HG02973 (cell line): ENCODE measurements around the gene PCBD2.
"Not testable (repeated sequence)": the region's sequence is repeated elsewhere in the genome, so short reads cannot be mapped to it uniquely, and the experiment has no call there.

ENCODE experiments used
- ATAC-seq: cut with Tn5 transposase; IDR thresholded peaks from one replicate; pipeline ENCODE4 v1.9.1; 2021; ENCODE audit warnings: moderate library complexity; ENCODE audit not compliant: unreplicated experiment

PCBD2 gene

DNA sequence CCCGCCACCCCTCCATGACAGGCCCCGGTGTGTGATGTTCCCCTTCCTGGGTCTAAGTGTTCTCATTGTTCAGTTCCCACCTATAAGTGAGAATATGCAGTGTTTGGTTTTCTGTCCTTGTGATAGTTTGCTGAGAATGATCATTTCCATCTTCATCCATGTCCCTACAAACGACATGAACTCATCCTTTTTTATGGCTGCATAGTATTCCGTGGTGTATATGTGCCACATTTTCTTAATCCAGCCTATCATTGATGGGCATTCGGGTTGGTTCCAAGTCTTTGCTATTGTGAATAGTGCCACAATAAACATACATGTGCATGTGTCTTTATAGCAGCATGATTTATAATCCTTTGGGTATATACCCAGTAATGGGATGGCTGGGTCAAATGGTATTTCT is 93.1 kb downstream of the PCBD2 start:
- not testable (repeated sequence) for ATAC-seq

DNA sequence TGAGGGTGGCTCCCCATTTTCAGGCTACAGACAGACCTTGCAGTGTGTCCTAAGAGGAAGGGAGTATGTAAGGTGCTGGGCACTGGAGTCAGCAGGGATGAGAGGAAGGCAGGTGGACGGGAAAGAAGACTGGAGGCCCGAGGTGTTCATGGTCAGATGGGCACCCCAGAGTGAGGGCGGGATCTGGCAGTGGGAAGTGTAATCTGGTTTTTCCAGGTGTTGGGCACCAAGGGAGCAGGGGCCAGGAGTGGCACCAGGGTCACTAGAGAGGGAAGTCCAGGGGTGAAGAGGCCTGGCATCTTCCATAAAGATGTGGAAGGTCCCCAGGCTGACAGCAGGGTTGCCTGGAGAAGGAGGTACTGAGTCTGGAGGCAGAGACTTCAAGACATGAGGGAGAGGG is 99.4 kb downstream of the PCBD2 start:
- ATAC-seq: no peak

DNA sequence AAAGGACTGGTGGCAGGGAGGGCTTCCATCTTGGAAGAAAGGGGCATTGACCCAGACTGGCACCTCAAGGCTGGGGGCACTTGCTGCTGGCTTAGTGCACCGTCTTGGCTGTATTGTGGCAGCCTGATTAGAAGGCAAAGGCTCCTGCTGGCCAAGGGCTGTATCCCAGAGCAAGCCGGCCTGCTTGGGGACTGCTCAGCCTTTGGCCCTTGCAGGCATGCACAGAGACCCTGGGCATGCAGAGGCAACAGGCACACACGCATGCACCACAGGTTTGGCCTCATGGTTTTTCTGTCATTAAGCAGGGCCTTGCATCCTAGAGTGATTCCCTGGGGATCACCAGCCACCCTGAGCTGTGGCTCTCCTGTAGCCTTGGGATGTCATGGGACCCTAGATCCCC is 100.1 kb downstream of the PCBD2 start:
- ATAC-seq: no peak

DNA sequence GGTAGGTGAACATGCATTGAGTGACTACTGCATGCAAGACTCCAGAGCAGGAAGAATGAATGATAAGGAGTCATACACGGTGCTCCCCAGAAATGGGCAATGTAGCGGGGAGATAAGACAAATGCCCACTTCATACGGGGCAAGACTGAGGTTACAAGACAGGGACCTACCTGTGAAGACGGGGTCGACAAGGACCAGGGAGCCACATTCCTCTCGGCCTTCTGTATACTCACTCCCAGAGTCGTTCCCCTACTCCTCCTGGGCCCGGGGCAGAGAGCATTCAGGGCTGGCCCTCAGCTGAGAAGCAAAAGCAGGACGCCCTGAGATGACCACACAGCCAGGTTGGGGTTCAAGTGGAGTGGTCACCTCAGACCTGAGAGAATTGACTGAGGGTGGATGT is 102.4 kb downstream of the PCBD2 start:
- no peak for ATAC-seq

DNA sequence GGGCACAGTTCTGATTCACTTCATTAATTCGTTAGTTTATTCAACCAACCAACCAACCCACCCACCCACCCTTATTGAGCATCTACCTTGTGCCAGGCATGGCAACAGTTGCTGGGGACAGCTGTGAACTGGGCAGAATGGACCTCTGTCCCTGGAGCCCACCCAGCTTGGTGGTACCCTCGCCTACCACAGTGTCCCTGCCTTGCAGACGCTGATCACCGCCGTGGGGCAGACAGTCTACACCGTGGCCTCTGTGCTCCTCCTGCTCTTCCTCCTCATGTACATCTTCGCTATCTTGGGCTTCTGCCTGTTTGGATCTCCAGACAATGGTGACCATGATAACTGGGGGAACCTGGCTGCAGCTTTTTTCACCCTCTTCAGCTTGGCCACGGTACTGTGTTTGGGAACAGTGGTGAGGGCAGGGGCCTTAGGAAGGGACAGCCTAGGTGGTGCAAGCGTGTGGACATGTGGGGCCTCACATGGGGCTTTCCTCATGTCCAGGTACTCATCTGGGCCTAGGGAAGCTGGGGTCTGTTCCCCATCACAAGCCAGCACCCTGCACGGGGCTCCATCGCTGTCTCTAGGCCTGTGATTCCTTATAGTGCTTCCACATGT is 102.9 kb downstream of the PCBD2 start:
- ATAC-seq: no peak

DNA sequence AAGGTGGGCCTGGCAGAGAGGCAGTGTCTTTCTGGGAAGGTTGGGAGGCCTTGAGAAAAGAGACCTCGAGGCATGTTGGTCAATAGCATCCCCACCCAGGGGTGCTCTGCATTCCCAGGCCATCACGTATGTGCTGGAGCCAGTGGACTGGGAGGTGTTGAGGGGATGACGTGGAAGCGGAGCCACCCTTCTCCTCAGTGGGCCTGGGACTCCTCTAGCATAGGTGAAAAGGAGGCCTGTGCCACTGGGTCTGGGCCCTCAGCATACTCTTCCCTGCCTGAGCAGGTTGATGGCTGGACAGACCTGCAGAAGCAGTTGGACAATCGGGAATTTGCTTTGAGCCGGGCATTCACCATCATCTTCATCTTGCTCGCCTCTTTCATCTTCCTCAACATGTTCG is 103.6 kb downstream of the PCBD2 start:
- ATAC-seq: no peak

DNA sequence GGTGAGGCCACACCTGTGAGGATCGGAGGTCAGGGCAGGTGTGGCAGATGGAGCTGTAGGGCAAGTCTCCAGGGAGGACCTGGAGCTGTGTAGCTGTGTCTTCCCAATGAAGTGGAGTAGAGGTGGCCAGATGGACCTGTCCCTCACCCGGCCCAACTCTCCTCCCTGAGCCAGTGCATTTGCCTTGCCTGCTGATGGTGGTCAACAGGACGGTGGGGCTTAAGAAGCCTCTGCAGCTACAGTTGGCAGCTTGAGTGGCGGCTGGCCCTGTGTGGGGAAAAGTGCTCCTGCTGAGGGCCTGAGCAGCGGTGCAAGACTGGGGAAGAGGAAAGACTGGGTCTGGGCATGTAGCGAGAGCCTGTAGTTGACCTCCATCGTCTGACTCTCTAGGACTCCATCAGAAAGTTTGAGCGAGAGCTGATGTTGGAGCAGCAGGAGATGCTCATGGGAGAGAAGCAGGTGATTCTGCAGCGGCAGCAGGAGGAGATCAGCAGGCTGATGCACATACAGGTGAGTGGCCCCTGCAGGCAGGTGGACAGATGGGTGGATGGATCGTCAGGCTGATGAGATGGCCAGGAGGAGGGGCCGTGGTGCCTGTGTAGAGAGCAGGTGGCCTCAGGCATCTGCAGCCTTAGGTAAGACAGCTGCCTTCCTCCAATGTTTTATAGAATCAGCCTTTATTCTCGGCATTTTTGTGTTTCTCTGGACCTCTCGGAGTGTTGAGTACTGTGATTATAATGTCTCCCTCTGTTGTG is 104.2 kb downstream of the PCBD2 start:
- no peak for ATAC-seq

DNA sequence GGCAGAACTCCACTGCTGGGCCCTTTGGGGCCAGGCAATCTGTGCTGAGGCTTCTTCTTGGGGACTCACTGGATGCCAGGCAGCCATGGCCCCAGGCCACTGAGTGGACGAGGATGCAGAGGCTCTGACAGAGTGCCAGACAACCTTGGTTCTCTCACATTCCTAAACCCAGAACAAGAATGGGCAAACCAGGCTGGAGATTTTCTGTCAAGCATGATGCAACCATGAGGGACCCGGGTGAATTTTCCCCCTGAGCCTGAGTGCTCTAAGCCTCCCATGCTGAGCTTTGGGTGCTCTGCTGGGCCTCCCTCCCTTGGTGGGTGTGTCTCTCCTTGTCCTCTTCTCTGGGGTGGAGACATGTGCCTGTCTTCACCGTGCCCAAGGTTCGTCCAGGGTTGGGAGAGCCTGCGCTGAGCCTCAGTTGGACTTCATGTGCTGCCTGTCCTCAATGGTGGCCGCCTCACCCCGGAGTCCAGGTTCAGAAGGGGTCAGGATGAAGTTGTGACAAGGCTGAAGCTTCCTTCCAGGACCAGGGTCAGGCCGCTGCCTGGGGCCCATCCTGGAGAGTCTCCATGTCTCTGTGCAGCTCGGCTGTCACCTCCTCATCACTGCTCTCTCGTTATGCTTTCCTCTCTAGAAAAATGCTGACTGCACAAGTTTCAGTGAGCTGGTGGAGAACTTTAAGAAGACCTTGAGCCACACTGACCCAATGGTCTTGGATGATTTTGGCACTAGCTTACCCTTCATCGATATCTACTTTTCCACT is 105.0 kb downstream of the PCBD2 start:
- no peak for ATAC-seq

DNA sequence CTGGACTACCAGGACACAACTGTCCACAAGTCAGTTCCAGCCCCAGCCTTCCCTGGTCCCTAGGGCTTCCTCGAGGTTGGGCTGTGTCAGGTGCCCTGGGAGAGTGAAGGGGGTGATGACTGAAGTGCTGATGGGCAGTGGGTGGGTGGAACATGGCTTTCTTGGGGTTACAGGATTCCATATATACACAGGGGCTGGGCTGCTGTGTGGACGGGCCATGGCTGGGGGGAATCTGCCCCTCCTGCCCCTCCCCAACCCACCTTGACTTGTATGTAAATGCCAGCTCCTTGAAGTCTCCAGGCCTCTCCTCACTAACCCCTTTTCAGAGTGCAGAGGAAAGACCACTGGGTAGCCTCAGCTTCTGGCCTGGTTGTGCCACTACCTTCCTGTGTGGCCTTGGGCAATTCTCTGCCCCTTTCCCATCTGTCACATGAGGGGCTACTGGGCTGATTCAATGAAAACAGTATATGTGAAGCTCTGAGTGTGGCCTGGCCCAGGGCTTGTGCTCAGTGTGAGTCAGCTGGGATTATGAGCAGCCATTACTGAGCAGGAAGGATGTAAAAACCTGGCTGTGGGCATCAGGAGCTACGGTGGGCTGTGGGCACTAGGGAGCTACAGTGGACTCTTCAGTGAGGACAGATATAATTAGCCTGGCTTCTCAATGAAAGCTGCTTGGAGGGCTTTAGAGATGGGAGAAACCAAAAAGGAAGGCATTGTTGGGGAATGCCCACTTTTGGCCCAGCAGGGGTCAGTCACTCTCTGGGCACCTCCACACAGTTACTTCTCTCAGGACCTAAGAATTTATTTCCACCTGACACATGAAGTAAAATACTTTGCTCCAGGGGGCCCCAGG is 105.8 kb downstream of the PCBD2 start:
- ATAC-seq: no peak

DNA sequence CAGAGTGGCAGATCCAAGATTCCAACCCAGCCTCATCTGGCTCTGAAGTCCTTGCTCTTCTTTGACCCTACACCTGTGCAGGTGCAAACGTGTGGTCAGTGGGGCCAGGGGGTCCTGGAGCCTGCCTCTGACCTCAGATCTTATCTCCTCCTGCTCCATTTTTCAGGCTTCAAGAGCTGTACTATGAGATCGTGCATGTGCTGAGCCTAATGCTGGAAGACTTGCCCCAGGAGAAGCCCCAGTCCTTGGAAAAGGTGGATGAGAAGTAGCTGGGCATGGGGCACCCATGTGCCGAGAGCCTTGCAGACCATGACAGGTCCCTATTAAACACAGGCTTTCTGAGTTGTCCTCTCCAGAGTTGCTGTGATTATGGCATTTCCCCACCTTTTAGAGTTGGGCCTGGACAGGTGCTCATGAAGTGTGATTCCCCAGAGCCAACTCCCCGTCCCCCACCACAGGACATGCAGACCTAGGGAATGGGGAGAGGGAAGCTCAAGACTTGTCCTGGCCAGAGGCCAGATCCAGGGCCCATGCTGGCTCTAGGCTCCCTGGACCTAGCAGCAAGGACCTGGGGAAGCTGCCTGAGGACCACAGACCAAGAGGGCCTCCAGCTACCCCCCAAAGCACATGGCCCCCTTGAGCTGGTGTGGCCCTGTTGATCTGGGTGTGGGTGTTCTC is 106.6 kb downstream of the PCBD2 start:
- no peak for ATAC-seq

DNA sequence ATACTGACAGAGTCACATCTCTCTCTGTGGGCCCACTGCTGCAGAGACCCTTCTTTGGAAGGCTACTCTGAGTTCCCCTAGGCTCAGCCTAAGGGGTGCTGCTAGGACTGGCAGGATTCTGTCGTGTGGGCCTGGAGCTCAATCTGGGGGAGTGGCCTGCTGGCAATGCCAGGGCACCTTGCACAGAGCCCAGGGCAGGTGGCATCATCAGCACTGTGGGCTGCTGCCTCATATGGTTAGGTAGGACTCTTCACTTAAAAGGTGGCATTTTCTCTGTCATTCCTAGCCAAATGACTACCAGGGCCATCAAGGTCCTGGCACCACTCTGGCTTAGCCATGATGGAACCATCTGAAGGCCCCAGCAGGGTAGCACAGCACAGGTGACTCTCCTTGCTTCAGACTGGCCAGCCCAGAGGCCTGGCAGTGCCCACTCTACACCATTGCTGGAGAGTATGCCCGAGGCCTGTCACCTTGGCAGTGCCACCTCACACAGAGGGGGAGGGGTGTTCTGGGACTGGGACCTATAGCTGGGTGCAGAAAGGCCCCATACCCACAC is 107.2 kb downstream of the PCBD2 start:
- ATAC-seq: no peak
